Astrocyte of the spinal cord (primary cell): ENCODE measurements around the gene SLC22A4.

Experiments
- DNase-seq: peaks from one replicate; pipeline ENCODE4 v3.0.0; 2011; ENCODE audit warnings: low read depth, low spot score
- H3K4me3 ChIP-seq: 2 replicates; pipeline ENCODE4 v1.5.1; 2011; ENCODE audit warnings: low read depth, mild to moderate bottlenecking, low read length, moderate library complexity
- CTCF ChIP-seq: IDR thresholded peaks from 2 replicates; pipeline ENCODE4 v1.5.1; 2012; ENCODE audit warnings: low read depth, mild to moderate bottlenecking, low read length, inconsistent platforms
- in situ Hi-C: cut with HindIII; loops from 2 replicates; pipeline ENCODE4 v1.10.0; 2017; ENCODE audit warnings: low sequenced_read_pairs

SLC22A4 gene

GRCh38 chr5:132335402-132335801, 41.2 kb downstream of the SLC22A4 start:
- no peak for DNase-seq
- in situ Hi-C loops: no loop called here
- no peak overlapping the region for H3K4me3 ChIP-seq
- TF ChIP-seq CTCF: no peak

- in situ Hi-C loops: no loop called here
- DNase-seq: no peak
- H3K4me3 ChIP-seq: no peak overlapping the region
- no peak for TF ChIP-seq CTCF
Measured at GRCh38 chr5:132339502-132339901, 45.3 kb downstream of the SLC22A4 start.

- in situ Hi-C loops: no loop called here
- TF ChIP-seq CTCF: no peak
- DNase-seq: no peak
- H3K4me3 ChIP-seq: no peak overlapping the region
Measured at GRCh38 chr5:132342291-132343180, 48.3 kb downstream of the SLC22A4 start.

- no peak overlapping the region for H3K4me3 ChIP-seq
- TF ChIP-seq CTCF: no peak
- in situ Hi-C loops: no loop called here
- no peak for DNase-seq
Measured at GRCh38 chr5:132344775-132345514, 50.8 kb downstream of the SLC22A4 start.

- no peak for TF ChIP-seq CTCF
- no peak for DNase-seq
- in situ Hi-C loops: no loop called here
- H3K4me3 ChIP-seq: no peak overlapping the region
Measured at GRCh38 chr5:132353486-132353995, 59.3 kb downstream of the SLC22A4 start.

GRCh38 chr5:132354381-132355139, 60.4 kb downstream of the SLC22A4 start:
- no peak for DNase-seq
- no peak overlapping the region for H3K4me3 ChIP-seq
- TF ChIP-seq CTCF: no peak
- in situ Hi-C loops: no loop called here
